Keratinocyte (primary cell): ENCODE data around the gene MXI1. TPM values are rescaled to one million over a fixed set of nuclear protein-coding genes. Genes with fewer than 3 reads are reported as not detected.

Experiments
- DNase-seq: peaks from one replicate; pipeline ENCODE4 v3.0.0-alpha.2; 2011; ENCODE audit warnings: low read depth, missing footprints, low spot score
- FAIRE-seq: peaks from 2 replicates; lab custom pipeline; 2011; peaks lifted over from hg19 to GRCh38; lab: Jason Lieb, UNC
- H2AFZ ChIP-seq: 2 replicates; pipeline ENCODE4 v1.6.0; 2012; ENCODE audit warnings: low read length, control low read depth, inconsistent platforms; ENCODE audit not compliant: control insufficient read depth
- H3K27ac ChIP-seq: 2 replicates; pipeline ENCODE4 v1.5.1; 2011; ENCODE audit warnings: low read length; ENCODE audit not compliant: control insufficient read depth, insufficient read depth
- H3K27me3 ChIP-seq: 3 replicates; pipeline ENCODE4 v1.6.0; 2011; ENCODE audit warnings: low read length; ENCODE audit not compliant: control insufficient read depth, insufficient read depth; ENCODE audit errors: extremely low read depth
- H3K36me3 ChIP-seq, 2 experiments: 2 replicates in 1 of 2; 3 replicates in 1 of 2; pipeline ENCODE4 v1.5.1; 2011; ENCODE audit warnings: low read length in 2 of 2, mild to moderate bottlenecking in 1 of 2; ENCODE audit not compliant: control insufficient read depth in 2 of 2, insufficient read depth in 2 of 2; ENCODE audit errors: extremely low read depth in 1 of 2
- H3K4me1 ChIP-seq: 3 replicates; pipeline ENCODE4 v1.5.1; 2011; ENCODE audit warnings: low read length; ENCODE audit not compliant: control insufficient read depth, insufficient read depth; ENCODE audit errors: extremely low read depth
- H3K4me2 ChIP-seq: 3 replicates; pipeline ENCODE4 v1.6.0; 2011; ENCODE audit warnings: low read depth, low read length; ENCODE audit not compliant: control insufficient read depth, insufficient read depth; ENCODE audit errors: extremely low read depth
- H3K4me3 ChIP-seq, 3 experiments: fragments of 200-600 bp in 1 of 3; sonication (generic) in 1 of 3; 2 replicates in 2 of 3; 3 replicates in 1 of 3; pipeline ENCODE4 v1.5.1; 2011 to 2016; ENCODE audit warnings: low read length in 3 of 3, mild to moderate bottlenecking in 3 of 3, control low read depth in 2 of 3, inconsistent platforms in 1 of 3, low read depth in 1 of 3, mixed read lengths in 1 of 3, mixed run types in 1 of 3, moderate library complexity in 1 of 3; ENCODE audit not compliant: control insufficient read depth in 2 of 3, insufficient read depth in 2 of 3; ENCODE audit errors: extremely low read depth in 1 of 3
- H3K79me2 ChIP-seq: 2 replicates; pipeline ENCODE4 v1.6.0; 2012; ENCODE audit warnings: low read length; ENCODE audit not compliant: control insufficient read depth, insufficient read depth
- H3K9ac ChIP-seq: 3 replicates; pipeline ENCODE4 v1.6.0; 2011; ENCODE audit warnings: low read length; ENCODE audit not compliant: control insufficient read depth, insufficient read depth; ENCODE audit errors: extremely low read depth
- H3K9me1 ChIP-seq: 3 replicates; pipeline ENCODE4 v1.6.0; 2011; ENCODE audit warnings: low read length; ENCODE audit not compliant: control insufficient read depth, insufficient read depth; ENCODE audit errors: extremely low read depth
- H3K9me3 ChIP-seq: 2 replicates; pipeline ENCODE4 v1.5.1; 2012; ENCODE audit warnings: low read depth, low read length; ENCODE audit not compliant: control insufficient read depth
- H4K20me1 ChIP-seq: 3 replicates; pipeline ENCODE4 v1.6.0; 2011; ENCODE audit warnings: low read length; ENCODE audit not compliant: control insufficient read depth, insufficient read depth; ENCODE audit errors: extremely low read depth
- EZH2 ChIP-seq: IDR thresholded peaks from one replicate; pipeline ENCODE4 v1.6.1; 2012; ENCODE audit warnings: inconsistent platforms, mild to moderate bottlenecking, low read length, moderate library complexity
- dilution Hi-C: fragments of 300-500 bp; cut with MboI; formaldehyde crosslinking; loops from one replicate; pipeline ENCODE4 v1.7.0; 2020; ENCODE audit warnings: low sequenced_read_pairs; ENCODE audit not compliant: extremely low pct_ligation_motif_present
- polyA plus RNA-seq, 5 experiments: library from polyadenylated mRNA; depleted of rRNA in 3 of 5; stranded (reverse) in 3 of 5; stranded (forward) in 1 of 5; unstranded in 1 of 5; fragments of >200 nt; gene quantifications; 1 replicate in 1 of 5; 2 replicates in 3 of 5; 3 replicates in 1 of 5; pipeline versions ENCODE4 v1.2.1 to v1.2.3, GENCODE V29; 2011 to 2012; ENCODE audit warnings: missing spikeins in 2 of 5, low read depth in 1 of 5, low replicate concordance in 1 of 5
- TF ChIP-seq, protein P1 (sequence below), 3 experiments: IDR thresholded peaks in 1 of 3; conservative IDR thresholded peaks in 1 of 3; optimal IDR thresholded peaks in 1 of 3; 2 replicates in 2 of 3; 3 replicates in 1 of 3; pipeline versions ENCODE3 to v1.5.1; 2011; ENCODE audit warnings: low read length in 3 of 3, mild to moderate bottlenecking in 3 of 3, moderate library complexity in 2 of 3, control low read depth in 1 of 3, inconsistent platforms in 1 of 3; ENCODE audit not compliant: insufficient read depth in 2 of 3; ENCODE audit errors: extremely low read depth in 1 of 3

Gene MXI1
- polyA plus RNA-seq, 1 donor (not counting 4 experiments of a cell fraction or from before 2014, with no cell fraction given): 17.8 TPM

GRCh38 chr10:110209454-110209925 is 2.1 kb downstream of the MXI1 start:
- H3K27ac ChIP-seq: peak overlapping the region; percentile 72
- no peaks in the 10 kb centered on the region for H3K27me3 ChIP-seq
- peak overlapping the region; percentile 91 for H3K9ac ChIP-seq
- dilution Hi-C loops: no loop called here
- peak overlapping the region; percentile 90 for H2AFZ ChIP-seq
- DNase-seq (no peak), FAIRE-seq (no peak)
- H3K4me3 ChIP-seq: peak overlapping the region; percentile 59 to 79 (median 74)
- H3K9me1 ChIP-seq: no peaks in the 10 kb centered on the region
- H3K4me2 ChIP-seq: peak overlapping the region; percentile 99
- TF ChIP-seq, protein P1, sequence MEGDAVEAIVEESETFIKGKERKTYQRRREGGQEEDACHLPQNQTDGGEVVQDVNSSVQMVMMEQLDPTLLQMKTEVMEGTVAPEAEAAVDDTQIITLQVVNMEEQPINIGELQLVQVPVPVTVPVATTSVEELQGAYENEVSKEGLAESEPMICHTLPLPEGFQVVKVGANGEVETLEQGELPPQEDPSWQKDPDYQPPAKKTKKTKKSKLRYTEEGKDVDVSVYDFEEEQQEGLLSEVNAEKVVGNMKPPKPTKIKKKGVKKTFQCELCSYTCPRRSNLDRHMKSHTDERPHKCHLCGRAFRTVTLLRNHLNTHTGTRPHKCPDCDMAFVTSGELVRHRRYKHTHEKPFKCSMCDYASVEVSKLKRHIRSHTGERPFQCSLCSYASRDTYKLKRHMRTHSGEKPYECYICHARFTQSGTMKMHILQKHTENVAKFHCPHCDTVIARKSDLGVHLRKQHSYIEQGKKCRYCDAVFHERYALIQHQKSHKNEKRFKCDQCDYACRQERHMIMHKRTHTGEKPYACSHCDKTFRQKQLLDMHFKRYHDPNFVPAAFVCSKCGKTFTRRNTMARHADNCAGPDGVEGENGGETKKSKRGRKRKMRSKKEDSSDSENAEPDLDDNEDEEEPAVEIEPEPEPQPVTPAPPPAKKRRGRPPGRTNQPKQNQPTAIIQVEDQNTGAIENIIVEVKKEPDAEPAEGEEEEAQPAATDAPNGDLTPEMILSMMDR (optimal IDR thresholded peaks at IDR 0.05 in 1 of 3, IDR thresholded peaks at IDR 0.05 in 1 of 3, conservative IDR thresholded peaks at IDR 0.05 in 1 of 3; ENCODE audit: extremely low read depth in 1 of 3, insufficient read depth in 2 of 3, low read length in 3 of 3): no peak
- no peak for TF ChIP-seq EZH2
- no peaks in the 10 kb centered on the region for H3K79me2 ChIP-seq
- H3K4me1 ChIP-seq: peaks cover 15% of the 10 kb centered on the region
- H4K20me1 ChIP-seq: no peaks in the 10 kb centered on the region
- H3K9me3 ChIP-seq: no peaks in the 10 kb centered on the region
- H3K36me3 ChIP-seq: no peaks in the 10 kb centered on the region

DNA sequence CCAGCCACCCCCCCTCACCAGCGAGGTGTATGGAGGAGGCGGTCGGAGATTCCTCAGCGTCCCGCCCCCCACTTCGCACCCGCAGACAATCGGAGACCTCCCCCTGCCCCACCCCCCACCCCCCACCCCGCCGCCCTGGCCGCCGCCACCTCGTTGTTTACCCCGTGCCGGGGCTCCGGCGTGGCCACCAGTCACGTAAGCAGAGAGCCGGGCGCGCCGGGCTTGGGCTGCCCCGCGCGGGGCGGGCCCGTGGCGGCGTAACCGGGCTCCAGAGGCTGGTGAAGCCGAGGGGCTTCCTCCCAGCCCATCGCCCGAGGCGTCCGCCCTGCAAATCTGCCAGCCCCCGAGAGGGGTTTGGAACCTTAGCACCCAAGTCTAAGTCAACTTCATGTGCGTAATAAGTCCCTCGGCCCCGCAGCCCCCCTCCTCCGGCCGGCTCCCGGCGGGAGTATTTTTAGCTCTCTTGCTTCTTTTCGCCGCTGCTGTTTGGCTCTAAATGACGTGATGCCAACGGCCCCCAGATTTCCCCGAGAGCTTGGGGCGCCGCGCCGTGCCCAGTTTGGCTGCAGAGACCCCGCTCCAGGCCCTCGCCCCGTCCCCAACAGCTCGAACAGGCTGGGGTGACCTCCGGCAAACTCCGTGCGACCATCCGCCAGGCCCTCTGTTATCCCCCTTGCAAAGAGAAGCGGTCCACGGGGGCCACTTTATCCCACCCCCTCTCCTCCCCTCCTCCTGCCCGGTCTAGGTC is 2.7 kb downstream of the MXI1 start:
- Histone ChIP-seq H3K36me3 (no peaks in the 10 kb centered on the region), H3K4me2 (peak overlapping the region; percentile 100), H3K9me1 (no peaks in the 10 kb centered on the region), H2AFZ (peak overlapping the region; percentile 90), H3K79me2 (no peaks in the 10 kb centered on the region), H3K4me1 (peaks cover 15% of the 10 kb centered on the region), H3K9me3 (no peaks in the 10 kb centered on the region), H3K27me3 (no peaks in the 10 kb centered on the region), H3K27ac (peak overlapping the region; percentile 84), H3K4me3 (peak overlapping the region; percentile 59 to 88 (median 85)), H4K20me1 (no peaks in the 10 kb centered on the region), H3K9ac (peak overlapping the region; percentile 91)
- no peak for FAIRE-seq
- no peak for DNase-seq
- dilution Hi-C loops: no loop called here
- no peak for TF ChIP-seq EZH2
